RWPE1 (cell line): ENCODE data around the gene PTPN18.

Experiments
- CTCF ChIA-PET: fragments of 350-600 bp; sonication (Branson Sonifier 250); formaldehyde crosslinking; extraction: SDS; loops from one replicate; lab custom pipeline; 2021; lab: Yijun Ruan, JAX
- POLR2A ChIA-PET: fragments of 400-600 bp; formaldehyde crosslinking; extraction: SDS; loops from one replicate; lab custom pipeline; 2020; ENCODE audit warnings: antibody characterized with exemption; ENCODE audit not compliant: low non-redundant PET; lab: Yijun Ruan, JAX
- DNase-seq: peaks from one replicate; pipeline ENCODE4 v3.0.0; 2012; ENCODE audit warnings: low spot score
- H3K27ac ChIP-seq: fragments of 450-650 bp; 2 replicates; pipeline ENCODE4 v1.5.1; 2017
- TF ChIP-seq, protein P1 (sequence below): fragments of 450-650 bp; conservative IDR thresholded peaks from 2 replicates; pipeline ENCODE4 v1.5.1; 2017; ENCODE audit warnings: low read depth, mild to moderate bottlenecking

Gene PTPN18

GRCh38 chr2:130349174-130349573, 6.7 kb upstream of the PTPN18 start:
- TF ChIP-seq, protein P1, sequence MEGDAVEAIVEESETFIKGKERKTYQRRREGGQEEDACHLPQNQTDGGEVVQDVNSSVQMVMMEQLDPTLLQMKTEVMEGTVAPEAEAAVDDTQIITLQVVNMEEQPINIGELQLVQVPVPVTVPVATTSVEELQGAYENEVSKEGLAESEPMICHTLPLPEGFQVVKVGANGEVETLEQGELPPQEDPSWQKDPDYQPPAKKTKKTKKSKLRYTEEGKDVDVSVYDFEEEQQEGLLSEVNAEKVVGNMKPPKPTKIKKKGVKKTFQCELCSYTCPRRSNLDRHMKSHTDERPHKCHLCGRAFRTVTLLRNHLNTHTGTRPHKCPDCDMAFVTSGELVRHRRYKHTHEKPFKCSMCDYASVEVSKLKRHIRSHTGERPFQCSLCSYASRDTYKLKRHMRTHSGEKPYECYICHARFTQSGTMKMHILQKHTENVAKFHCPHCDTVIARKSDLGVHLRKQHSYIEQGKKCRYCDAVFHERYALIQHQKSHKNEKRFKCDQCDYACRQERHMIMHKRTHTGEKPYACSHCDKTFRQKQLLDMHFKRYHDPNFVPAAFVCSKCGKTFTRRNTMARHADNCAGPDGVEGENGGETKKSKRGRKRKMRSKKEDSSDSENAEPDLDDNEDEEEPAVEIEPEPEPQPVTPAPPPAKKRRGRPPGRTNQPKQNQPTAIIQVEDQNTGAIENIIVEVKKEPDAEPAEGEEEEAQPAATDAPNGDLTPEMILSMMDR: no peak
- no peak for DNase-seq
- ChIA-PET CTCF (no interaction called here), POLR2A (no interaction called here)
- no peak overlapping the region for H3K27ac ChIP-seq

- POLR2A ChIA-PET: no interaction called here
- CTCF ChIA-PET: interaction anchor here (1.7 kb wide), 1 partner anchor 63 kb away, joined by 6 read pairs; no protein-coding TSS in a partner anchor
These were observed 4.1 kb upstream of the PTPN18 start for GRCh38 chr2:130351711-130352110.

DNA sequence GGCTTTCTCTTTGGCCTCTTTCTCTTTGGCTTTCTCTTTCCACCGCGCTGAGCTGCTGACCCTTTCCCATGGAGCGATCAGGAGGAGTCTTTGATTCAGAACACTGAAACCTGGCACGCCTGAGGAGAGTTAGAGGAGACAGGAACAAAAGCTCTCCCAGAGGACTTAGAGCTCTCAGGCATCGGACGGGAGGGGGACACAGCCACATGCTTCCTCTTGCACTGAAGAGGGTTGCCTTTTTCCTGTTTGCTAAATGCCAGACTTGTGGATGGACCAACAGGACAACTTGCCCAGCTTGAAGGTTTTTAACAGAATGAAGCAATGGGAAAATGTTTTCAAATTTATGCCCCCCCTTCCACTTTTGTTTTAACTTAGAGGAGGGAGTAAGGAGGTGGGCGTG, 3.6 kb upstream of the PTPN18 start:
- TF ChIP-seq, protein P1: no peak
- DNase-seq: no peak
- H3K27ac ChIP-seq: peak overlapping the region; percentile 16; the same call in 1 of the 2 replicates
- ChIA-PET POLR2A (no interaction called here), CTCF (interaction anchor here (1.7 kb wide), 1 partner anchor 64 kb away, joined by 6 read pairs; no protein-coding TSS in a partner anchor)

More at GRCh38 chr2:130351711-130352110, 4.1 kb upstream of the PTPN18 start:
- TF ChIP-seq, protein P1: no peak
- peak overlapping the region; percentile 16; the same call in 1 of the 2 replicates for H3K27ac ChIP-seq
- DNase-seq: no peak

DNA sequence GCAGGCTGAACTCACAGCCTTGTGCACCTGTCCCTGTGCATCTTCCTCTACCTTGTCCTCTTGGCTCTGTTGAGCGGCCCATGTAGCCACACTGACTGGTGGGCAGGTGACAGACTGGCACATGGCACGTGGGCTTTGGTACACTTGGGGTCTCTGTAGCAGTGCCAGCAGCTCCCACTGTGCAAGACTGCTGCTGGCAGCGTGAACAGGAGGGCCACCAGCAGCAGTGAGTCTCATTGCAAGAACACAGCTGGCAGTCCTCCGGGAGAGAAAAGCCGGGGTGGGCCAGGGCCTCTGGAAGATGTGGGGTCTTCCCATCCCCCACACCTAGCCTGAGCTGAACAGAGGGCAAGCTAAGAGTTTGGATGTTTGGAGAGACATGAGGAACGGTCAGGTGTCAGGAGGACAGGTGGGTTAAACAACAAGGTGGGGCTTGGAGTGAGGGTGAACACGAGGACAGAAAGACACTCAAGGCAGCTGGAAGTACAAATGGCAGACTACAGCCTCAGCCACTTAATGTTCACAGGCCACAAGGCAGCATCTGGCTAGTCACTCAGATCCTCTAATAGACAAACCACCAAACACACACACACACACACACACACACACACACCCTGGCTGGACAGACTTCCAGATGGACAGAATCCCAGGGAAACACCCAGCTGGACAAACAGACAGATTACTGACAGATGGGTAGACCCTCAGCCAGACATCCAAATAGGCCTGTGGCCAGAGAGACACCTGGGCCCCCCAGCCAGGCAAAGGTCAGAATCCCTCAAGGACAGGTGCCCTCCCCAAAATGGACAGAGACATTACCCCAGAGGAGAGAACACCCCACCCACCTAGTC, 2.3 kb upstream of the PTPN18 start:
- no peak for DNase-seq
- no peak overlapping the region for H3K27ac ChIP-seq
- POLR2A ChIA-PET: no interaction called here
- TF ChIP-seq, protein P1: no peak
- CTCF ChIA-PET: interaction anchor here (0.6 kb wide), 1 partner anchor 154 kb away, joined by 3 read pairs; no protein-coding TSS in a partner anchor

DNA sequence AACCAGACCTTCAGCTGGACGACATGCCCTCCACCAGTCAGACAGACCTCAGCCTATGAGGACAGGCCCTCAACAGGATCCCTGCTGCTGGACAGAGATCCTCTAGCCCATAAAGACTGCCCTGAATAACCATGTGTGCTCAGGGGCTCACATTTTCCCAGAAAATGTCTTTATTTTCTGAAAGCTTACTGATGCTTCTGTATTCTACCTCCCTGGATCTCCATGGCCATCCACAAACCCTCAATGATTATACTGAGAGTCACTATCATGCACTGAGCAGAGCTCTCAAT, 1.8 kb upstream of the PTPN18 start:
- no peak overlapping the region for H3K27ac ChIP-seq
- TF ChIP-seq, protein P1: no peak
- ChIA-PET POLR2A (no interaction called here), CTCF (interaction anchor here (1.5 kb wide), 1 partner anchor 8 kb away, joined by 3 read pairs; no protein-coding TSS in a partner anchor)
- no peak for DNase-seq

GRCh38 chr2:130355172-130355577, 681 bp upstream of the PTPN18 start:
- POLR2A ChIA-PET: interaction anchor here (0.9 kb wide), 1 partner anchor 12 kb away, joined by 4 read pairs; the partner anchor contains the start of gene IMP4
- no peak for DNase-seq
- CTCF ChIA-PET: interaction anchor here (0.9 to 1.8 kb wide), 4 partner anchors 9 to 23 kb away, joined by 3 to 7 read pairs (median 3); partner anchors contain the start of gene IMP4
- peak overlapping the region; percentile 57 for H3K27ac ChIP-seq
- TF ChIP-seq, protein P1: no peak
